WTC11 (cell line): Measurements from ENCODE around the gene PDXK.

ENCODE experiments used
- AFF4 ChIP-seq: sonication (generic); formaldehyde crosslinking; IDR thresholded peaks from 2 replicates; pipeline ENCODE4 v1.8.1; 2023; ENCODE audit warnings: mild to moderate bottlenecking, missing genetic modification reagents, borderline replicate concordance
- ATF1 ChIP-seq: sonication (generic); formaldehyde crosslinking; IDR thresholded peaks from 2 replicates; pipeline ENCODE4 v1.8.1; 2023; ENCODE audit warnings: mild to moderate bottlenecking, moderate library complexity, missing genetic modification reagents
- ATF2 ChIP-seq: sonication (generic); formaldehyde crosslinking; IDR thresholded peaks from 2 replicates; pipeline ENCODE4 v1.8.1; 2022; ENCODE audit warnings: low read depth, missing genetic modification reagents, borderline replicate concordance
- CTCF ChIP-seq: fragments of 200-600 bp; IDR thresholded peaks from 2 replicates; pipeline ENCODE4 v1.8.0; 2022; ENCODE audit warnings: antibody characterized with exemption
- FOXP1 ChIP-seq: sonication (generic); formaldehyde crosslinking; IDR thresholded peaks from 2 replicates; pipeline ENCODE4 v1.8.0; 2022; ENCODE audit warnings: missing genetic modification reagents, mild to moderate bottlenecking, moderate library complexity, borderline replicate concordance
- MLX ChIP-seq: sonication (generic); formaldehyde crosslinking; IDR thresholded peaks from 2 replicates; pipeline ENCODE4 v1.8.1; 2023; ENCODE audit warnings: mild to moderate bottlenecking, missing genetic modification reagents, moderate library complexity
- RELA ChIP-seq: sonication (generic); formaldehyde crosslinking; IDR thresholded peaks from 2 replicates; pipeline ENCODE4 v1.8.1; 2022; ENCODE audit warnings: missing genetic modification reagents, mild to moderate bottlenecking, borderline replicate concordance
- SMAD3 ChIP-seq: sonication (generic); formaldehyde crosslinking; IDR thresholded peaks from 2 replicates; pipeline ENCODE4 v1.8.0; 2022; ENCODE audit warnings: missing genetic modification reagents, mild to moderate bottlenecking, borderline replicate concordance
- ZNF317 ChIP-seq: sonication (generic); formaldehyde crosslinking; IDR thresholded peaks from 2 replicates; pipeline ENCODE4 v1.8.1; 2023; ENCODE audit warnings: low read depth, mild to moderate bottlenecking, moderate library complexity, missing genetic modification reagents, borderline replicate concordance
- ZNF416 ChIP-seq: fragments of 250-450 bp; sonication (Bioruptor Pico); IDR thresholded peaks from 2 replicates; pipeline ENCODE4 v1.9.0; 2021; ENCODE audit warnings: mild to moderate bottlenecking, inconsistent platforms

GRCh38 chr21:43688906-43689305 lies 30.0 kb upstream of the PDXK start:
- no peak for TF ChIP-seq ATF1 (CRISPR knock-in tag)
- no peak for TF ChIP-seq AFF4
- TF ChIP-seq ZNF317 (CRISPR knock-in tag) = no peak
- no peak for TF ChIP-seq CTCF
- no peak for TF ChIP-seq ATF2
- TF ChIP-seq MLX = no peak
- no peak for TF ChIP-seq ZNF416 (CRISPR knock-in tag)
- no peak for TF ChIP-seq SMAD3
- no peak for TF ChIP-seq RELA (CRISPR knock-in tag)
- no peak for TF ChIP-seq FOXP1 (CRISPR knock-in tag)
